Fibroblast of villous mesenchyme (primary cell): ENCODE data around the gene N4BP2L1. TPM values are rescaled to one million over a fixed set of nuclear protein-coding genes. Genes with fewer than 3 reads are reported as not detected.

Experiments
- DNase-seq: peaks from one replicate; pipeline ENCODE4 v3.0.0-alpha.2; 2010; ENCODE audit warnings: low read depth
- H3K4me3 ChIP-seq: 2 replicates; pipeline ENCODE4 v1.5.1; 2011; ENCODE audit warnings: low read depth, mild to moderate bottlenecking, low read length
- CTCF ChIP-seq: IDR thresholded peaks from 2 replicates; pipeline ENCODE4 v1.5.1; 2012; ENCODE audit warnings: low read depth, mild to moderate bottlenecking, low read length; ENCODE audit not compliant: insufficient read depth
- total RNA-seq: library from RNA; depleted of rRNA; stranded (reverse); fragments of >200 nt; gene quantifications from 2 replicates; pipeline ENCODE4 v1.2.3, GENCODE V29; 2012

N4BP2L1 gene
- total RNA-seq, 1 donor, result 1.7 TPM

GRCh38 chr13:32426990-32427851 is 709 bp downstream of the N4BP2L1 start:
- no peak for TF ChIP-seq CTCF
- DNase-seq, result no peak
- peak overlapping the region; percentile 72 for H3K4me3 ChIP-seq

GRCh38 chr13:32426191-32426989 is 1.5 kb downstream of the N4BP2L1 start:
- TF ChIP-seq CTCF, result no peak
- peak; percentile 43 for DNase-seq
- peak overlapping the region; percentile 72 for H3K4me3 ChIP-seq

- no peak for TF ChIP-seq CTCF
- no peak overlapping the region for H3K4me3 ChIP-seq
- DNase-seq, result no peak
Observed at GRCh38 chr13:32425158-32425557, 2.8 kb downstream of the N4BP2L1 start.

- no peak overlapping the region for H3K4me3 ChIP-seq
- no peak for DNase-seq
- no peak for TF ChIP-seq CTCF
Observed at GRCh38 chr13:32423592-32423991, 4.3 kb downstream of the N4BP2L1 start.

- no peak overlapping the region for H3K4me3 ChIP-seq
- no peak for TF ChIP-seq CTCF
- no peak for DNase-seq
Observed at GRCh38 chr13:32419862-32420261, 8.1 kb downstream of the N4BP2L1 start.

GRCh38 chr13:32417995-32418394 is 9.9 kb downstream of the N4BP2L1 start:
- no peak overlapping the region for H3K4me3 ChIP-seq

More at GRCh38 chr13:32417995-32418394, 9.9 kb downstream of the N4BP2L1 start:
- no peak for DNase-seq
- TF ChIP-seq CTCF, result no peak
